OCI-LY3 (cell line): ENCODE measurements around the gene ZMYM4.
"Not testable (repeated sequence)": the region's sequence is repeated elsewhere in the genome, so short reads cannot be mapped to it uniquely, and the experiment has no call there.

Experiments used
- H2AFZ ChIP-seq: fragments of 200-600, 300-600 bp; shearing (Covaris generic); 2 replicates; pipeline ENCODE4 v1.6.0; 2014; ENCODE audit warnings: antibody characterized with exemption, low read depth, low read length
- H3K27ac ChIP-seq: fragments of 200-600, 300-600 bp; sonication (generic); 2 replicates; pipeline ENCODE4 v1.5.1; 2014; ENCODE audit warnings: mild to moderate bottlenecking, low read length, moderate library complexity, mixed read lengths
- H3K27me3 ChIP-seq: fragments of 200-600, 300-600 bp; sonication (generic); 2 replicates; pipeline ENCODE4 v1.6.1; 2014; ENCODE audit warnings: low read depth, low read length, mixed read lengths
- H3K36me3 ChIP-seq: fragments of 200-600, 300-600 bp; sonication (generic); replicated peaks from 2 replicates; pipeline ENCODE3; 2014; ENCODE audit warnings: low read depth, low read length, mixed read lengths
- H3K4me1 ChIP-seq: fragments of 300-600, 200-600 bp; sonication (generic); 2 replicates; pipeline ENCODE4 v1.6.1; 2014; ENCODE audit warnings: low read length, mixed read lengths
- H3K4me2 ChIP-seq: fragments of 200-600, 300-600 bp; sonication (generic); 2 replicates; pipeline ENCODE4 v1.6.1; 2014; ENCODE audit warnings: low read length, mixed read lengths
- H3K4me3 ChIP-seq: fragments of 300-600, 200-600 bp; sonication (generic); 2 replicates; pipeline ENCODE4 v1.5.1; 2014; ENCODE audit warnings: antibody characterized with exemption, mild to moderate bottlenecking, low read length, moderate library complexity
- H3K79me2 ChIP-seq: fragments of 300-600, 200-600 bp; shearing (Covaris generic); 2 replicates; pipeline ENCODE4 v1.6.1; 2014; ENCODE audit warnings: mild to moderate bottlenecking, low read length, mixed read lengths
- H3K9ac ChIP-seq: fragments of 300-600, 200-600 bp; shearing (Covaris generic); 2 replicates; pipeline ENCODE4 v1.6.0; 2014; ENCODE audit warnings: mild to moderate bottlenecking, low read length, moderate library complexity
- H3K9me3 ChIP-seq: fragments of 200-600, 300-600 bp; shearing (Covaris generic); 2 replicates; pipeline ENCODE4 v1.6.1; 2014; ENCODE audit warnings: low read length, mixed read lengths; ENCODE audit not compliant: insufficient read depth
- H4K20me1 ChIP-seq: fragments of 200-600, 300-600 bp; sonication (generic); 2 replicates; pipeline ENCODE4 v1.6.1; 2016; ENCODE audit warnings: low read length, mixed read lengths; ENCODE audit not compliant: insufficient read depth
- EZH2phosphoT487 ChIP-seq: fragments of 200-600 bp; shearing (Covaris generic); IDR thresholded peaks from 2 replicates; pipeline ENCODE4 v1.6.1; 2018; ENCODE audit warnings: antibody characterized with exemption, mixed run types, low read depth
- TF ChIP-seq, protein P1 (sequence below): fragments of 200-600, 300-600 bp; sonication (generic); IDR thresholded peaks from 2 replicates; pipeline ENCODE4 v1.5.1; 2014; ENCODE audit warnings: antibody characterized with exemption, low read length, low read depth

The ZMYM4 gene

GRCh38 chr1:35320937-35321336, 52.4 kb downstream of the ZMYM4 start:
- Histone ChIP-seq H3K4me1 (peaks cover 7% of the 10 kb centered on the region), H4K20me1 (no peaks in the 10 kb centered on the region), H3K9me3 (no peaks in the 10 kb centered on the region), H3K9ac (no peak overlapping the region), H2AFZ (no peak overlapping the region), H3K36me3 (no peaks in the 10 kb centered on the region), H3K79me2 (peaks cover 14% of the 10 kb centered on the region), H3K27me3 (no peaks in the 10 kb centered on the region), H3K4me2 (no peak overlapping the region), H3K27ac (no peak overlapping the region), H3K4me3 (no peak overlapping the region)
- TF ChIP-seq, protein P1, sequence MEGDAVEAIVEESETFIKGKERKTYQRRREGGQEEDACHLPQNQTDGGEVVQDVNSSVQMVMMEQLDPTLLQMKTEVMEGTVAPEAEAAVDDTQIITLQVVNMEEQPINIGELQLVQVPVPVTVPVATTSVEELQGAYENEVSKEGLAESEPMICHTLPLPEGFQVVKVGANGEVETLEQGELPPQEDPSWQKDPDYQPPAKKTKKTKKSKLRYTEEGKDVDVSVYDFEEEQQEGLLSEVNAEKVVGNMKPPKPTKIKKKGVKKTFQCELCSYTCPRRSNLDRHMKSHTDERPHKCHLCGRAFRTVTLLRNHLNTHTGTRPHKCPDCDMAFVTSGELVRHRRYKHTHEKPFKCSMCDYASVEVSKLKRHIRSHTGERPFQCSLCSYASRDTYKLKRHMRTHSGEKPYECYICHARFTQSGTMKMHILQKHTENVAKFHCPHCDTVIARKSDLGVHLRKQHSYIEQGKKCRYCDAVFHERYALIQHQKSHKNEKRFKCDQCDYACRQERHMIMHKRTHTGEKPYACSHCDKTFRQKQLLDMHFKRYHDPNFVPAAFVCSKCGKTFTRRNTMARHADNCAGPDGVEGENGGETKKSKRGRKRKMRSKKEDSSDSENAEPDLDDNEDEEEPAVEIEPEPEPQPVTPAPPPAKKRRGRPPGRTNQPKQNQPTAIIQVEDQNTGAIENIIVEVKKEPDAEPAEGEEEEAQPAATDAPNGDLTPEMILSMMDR, result no peak

DNA sequence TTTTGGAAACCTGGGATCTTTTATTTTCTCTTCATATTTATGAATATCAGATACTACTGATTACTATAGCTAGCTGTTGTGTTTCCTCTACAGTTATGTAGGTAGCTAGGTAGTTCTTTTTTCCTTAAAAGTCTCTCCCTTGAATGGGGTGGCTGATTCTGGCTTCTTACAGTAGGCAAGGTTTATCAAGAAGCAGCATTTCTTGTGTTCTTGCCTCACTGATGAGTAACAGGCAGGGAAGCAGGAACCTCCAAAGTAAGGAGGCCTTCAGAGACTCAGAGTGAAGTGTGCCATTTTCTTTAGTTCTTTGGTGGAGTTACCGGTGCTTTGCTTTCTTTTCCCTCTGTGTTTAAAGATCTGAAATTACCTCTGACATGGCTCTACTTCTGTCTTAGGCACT, 56.0 kb downstream of the ZMYM4 start:
- Histone ChIP-seq H3K79me2 (peaks cover 14% of the 10 kb centered on the region), H3K4me3 (no peak overlapping the region), H2AFZ (no peak overlapping the region), H3K9ac (no peak overlapping the region), H3K27ac (no peak overlapping the region), H3K9me3 (no peaks in the 10 kb centered on the region), H3K4me2 (no peak overlapping the region), H3K27me3 (no peaks in the 10 kb centered on the region), H3K36me3 (peaks cover 2% of the 10 kb centered on the region), H3K4me1 (no peaks in the 10 kb centered on the region), H4K20me1 (no peaks in the 10 kb centered on the region)
- no peak for TF ChIP-seq EZH2phosphoT487
- TF ChIP-seq, protein P1, result no peak

DNA sequence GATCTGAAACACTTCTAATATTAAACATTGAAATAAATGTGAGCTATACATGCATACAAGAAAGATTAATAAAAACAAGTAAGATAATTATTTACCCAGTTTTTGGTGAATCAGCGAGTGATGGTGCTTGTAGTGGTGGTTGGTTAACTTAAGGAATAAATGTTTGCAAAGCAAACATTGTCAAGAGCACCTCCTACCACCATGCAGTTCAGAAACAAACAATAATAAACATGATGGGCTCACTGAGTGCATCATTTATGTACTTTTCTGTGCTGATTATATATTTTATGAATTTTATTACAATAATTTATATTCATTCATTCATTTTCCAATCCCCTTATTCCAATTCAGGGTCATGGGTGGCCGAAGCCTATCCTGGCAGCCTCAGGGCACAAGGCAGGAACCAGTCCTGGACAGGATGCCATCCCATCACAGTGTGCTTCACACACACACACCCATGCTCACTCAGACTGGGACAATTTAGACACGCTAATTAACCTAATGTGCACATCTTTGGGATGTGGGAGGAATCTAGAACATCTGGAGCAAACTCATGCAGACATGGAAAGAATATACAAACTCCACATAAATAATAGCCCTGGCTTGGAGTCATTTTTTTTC, 57.8 kb downstream of the ZMYM4 start:
- no peaks in the 10 kb centered on the region for H4K20me1 ChIP-seq
- H3K36me3 ChIP-seq, result peaks cover 2% of the 10 kb centered on the region
- H3K4me3 ChIP-seq, result no peak overlapping the region
- no peaks in the 10 kb centered on the region for H3K27me3 ChIP-seq
- H3K4me2 ChIP-seq, result no peak overlapping the region
- H3K9ac ChIP-seq, result no peak overlapping the region
- H3K9me3 ChIP-seq, result no peaks in the 10 kb centered on the region
- peaks cover 9% of the 10 kb centered on the region for H3K79me2 ChIP-seq
- H3K4me1 ChIP-seq, result no peaks in the 10 kb centered on the region
- no peak overlapping the region for H2AFZ ChIP-seq
- H3K27ac ChIP-seq, result no peak overlapping the region
- TF ChIP-seq, protein P1, result no peak
- no peak for TF ChIP-seq EZH2phosphoT487

DNA sequence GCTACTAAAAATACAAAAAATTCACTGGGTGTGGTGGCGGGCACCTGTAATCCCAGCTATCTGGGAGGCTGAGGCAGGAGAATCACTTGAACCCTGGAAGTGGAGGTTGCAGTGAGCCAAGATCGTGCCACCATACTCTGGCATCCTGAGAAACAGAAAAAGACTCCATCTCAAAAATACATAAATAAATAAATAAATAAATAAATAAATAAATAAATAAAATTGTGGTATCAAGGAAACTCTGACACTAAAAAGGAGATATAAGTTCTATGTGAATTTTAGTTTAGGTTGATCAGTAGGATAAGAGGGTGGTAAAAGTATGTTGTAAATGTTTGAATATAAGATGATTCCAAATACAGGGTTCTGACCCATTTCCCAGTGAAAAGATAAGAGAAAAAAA, 63.1 kb downstream of the ZMYM4 start:
- H3K79me2 ChIP-seq, H3K4me2 ChIP-seq, H3K36me3 ChIP-seq, H3K4me3 ChIP-seq, H2AFZ ChIP-seq, H3K9me3 ChIP-seq, H3K9ac ChIP-seq, H3K4me1 ChIP-seq, H3K27me3 ChIP-seq, H3K27ac ChIP-seq, H4K20me1 ChIP-seq: not testable (repeated sequence)

GRCh38 chr1:35334485-35334884, 66.0 kb downstream of the ZMYM4 start:
- no peak overlapping the region for H3K4me3 ChIP-seq
- H3K9me3 ChIP-seq, result no peaks in the 10 kb centered on the region
- no peak overlapping the region for H3K4me2 ChIP-seq
- H3K27me3 ChIP-seq, result no peaks in the 10 kb centered on the region
- no peak for TF ChIP-seq EZH2phosphoT487
- TF ChIP-seq, protein P1, result no peak
- no peak overlapping the region for H2AFZ ChIP-seq
- H3K79me2 ChIP-seq, result 0 out of 2 replicates have a peak, but pooled peaks cover 4% of the 10 kb centered on the region
- H3K27ac ChIP-seq, result no peak overlapping the region
- H3K4me1 ChIP-seq, result peaks cover 13% of the 10 kb centered on the region
- H3K9ac ChIP-seq, result no peak overlapping the region
- H4K20me1 ChIP-seq, result no peaks in the 10 kb centered on the region
- peaks cover 6% of the 10 kb centered on the region for H3K36me3 ChIP-seq
